Amniotic stem cell (primary cell): Measurements from ENCODE around the gene TRIM28.

Experiments
- DNase-seq: peaks from one replicate; lab custom pipeline; 2025; lab: John Stamatoyannopoulos, UW

The TRIM28 gene

GRCh38 chr19:58579473-58580142 lies 35.7 kb downstream of the TRIM28 start:
- no peak for DNase-seq

GRCh38 chr19:58581227-58582141 lies 37.6 kb downstream of the TRIM28 start:
- no peak for DNase-seq

- DNase-seq: no peak
These were observed 39.1 kb downstream of the TRIM28 start for GRCh38 chr19:58582985-58583384.

- no peak for DNase-seq
These were observed 40.9 kb downstream of the TRIM28 start for GRCh38 chr19:58584498-58585441.

GRCh38 chr19:58585442-58586132 lies 41.7 kb downstream of the TRIM28 start:
- no peak for DNase-seq

- no peak for DNase-seq
These were observed 42.4 kb downstream of the TRIM28 start for GRCh38 chr19:58586133-58586765.
